Measurements from ENCODE around the gene SPTB. TPM values are rescaled to one million over a fixed set of nuclear protein-coding genes. Genes with fewer than 3 reads are reported as not detected.

Gene SPTB
- total and polyA plus RNA-seq, 10 donors, result 0.06 to 20.9 (median 3.9) TPM

DNA sequence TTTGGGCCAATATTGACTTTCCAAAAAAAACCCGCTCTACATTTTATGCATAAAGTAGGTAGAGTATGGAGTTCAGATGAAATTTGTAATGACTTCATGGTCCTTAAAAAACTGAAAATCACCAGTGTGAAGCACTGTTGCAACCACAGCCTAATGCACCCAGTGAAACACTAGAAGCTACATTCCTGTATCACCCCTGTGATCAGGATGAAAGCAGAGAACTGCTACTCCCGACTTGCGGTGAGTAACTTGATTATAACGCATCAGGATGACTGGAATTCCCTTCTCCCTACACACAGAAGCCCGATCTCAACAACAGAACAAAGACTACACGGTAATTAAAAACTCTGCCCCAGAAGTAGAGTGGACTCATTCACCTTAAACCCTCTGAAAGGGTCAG lies 33.8 kb downstream of the SPTB start:
- Histone ChIP-seq H3K36me3 (no peaks in the 10 kb centered on the region), H3K4me1 (no peaks in the 10 kb centered on the region), H3K4me3 (no peak overlapping the region), H3K27ac (no peak overlapping the region), H3K9me3 (no peaks in the 10 kb centered on the region), H3K27me3 (replicated peaks in 1 of 7) (peaks cover 0 to 49% (median 0%) of the 10 kb centered on the region in 7 donors)
- 69 to 76% (median 75%) methylated on average over 6 of the region's 6 CpGs for WGBS, 5 donors
- intact Hi-C loops (cut with DNase I; ENCODE audit: low total_unique reads), result no loop called here
- no peak for DNase-seq
- TF ChIP-seq POLR2A (IDR thresholded peaks at IDR 0.05) (no peak), POLR2AphosphoS5 (IDR thresholded peaks at IDR 0.05) (no peak)
- TF ChIP-seq, protein P1, sequence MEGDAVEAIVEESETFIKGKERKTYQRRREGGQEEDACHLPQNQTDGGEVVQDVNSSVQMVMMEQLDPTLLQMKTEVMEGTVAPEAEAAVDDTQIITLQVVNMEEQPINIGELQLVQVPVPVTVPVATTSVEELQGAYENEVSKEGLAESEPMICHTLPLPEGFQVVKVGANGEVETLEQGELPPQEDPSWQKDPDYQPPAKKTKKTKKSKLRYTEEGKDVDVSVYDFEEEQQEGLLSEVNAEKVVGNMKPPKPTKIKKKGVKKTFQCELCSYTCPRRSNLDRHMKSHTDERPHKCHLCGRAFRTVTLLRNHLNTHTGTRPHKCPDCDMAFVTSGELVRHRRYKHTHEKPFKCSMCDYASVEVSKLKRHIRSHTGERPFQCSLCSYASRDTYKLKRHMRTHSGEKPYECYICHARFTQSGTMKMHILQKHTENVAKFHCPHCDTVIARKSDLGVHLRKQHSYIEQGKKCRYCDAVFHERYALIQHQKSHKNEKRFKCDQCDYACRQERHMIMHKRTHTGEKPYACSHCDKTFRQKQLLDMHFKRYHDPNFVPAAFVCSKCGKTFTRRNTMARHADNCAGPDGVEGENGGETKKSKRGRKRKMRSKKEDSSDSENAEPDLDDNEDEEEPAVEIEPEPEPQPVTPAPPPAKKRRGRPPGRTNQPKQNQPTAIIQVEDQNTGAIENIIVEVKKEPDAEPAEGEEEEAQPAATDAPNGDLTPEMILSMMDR (IDR thresholded peaks at IDR 0.05 in 8 of 11, conservative IDR thresholded peaks at IDR 0.05 in 3 of 11), result no peak

GRCh38 chr14:64844969-64845536 lies 34.7 kb downstream of the SPTB start:
- TF ChIP-seq, protein P1 (IDR thresholded peaks at IDR 0.05 in 8 of 11, conservative IDR thresholded peaks at IDR 0.05 in 3 of 11), result no peak
- TF ChIP-seq POLR2AphosphoS5 (IDR thresholded peaks at IDR 0.05) (no peak), POLR2A (IDR thresholded peaks at IDR 0.05) (no peak)
- H3K4me1 ChIP-seq, result no peaks in the 10 kb centered on the region
- H3K27ac ChIP-seq, result no peak overlapping the region
- H3K9me3 ChIP-seq, result no peaks in the 10 kb centered on the region
- peaks cover 0 to 44% (median 0%) of the 10 kb centered on the region in 7 donors for H3K27me3 ChIP-seq (replicated peaks in 1 of 7)
- no peak overlapping the region for H3K4me3 ChIP-seq
- no peak for DNase-seq
- H3K36me3 ChIP-seq, result no peaks in the 10 kb centered on the region
- WGBS, 5 donors, result 88 to 100% (median 92%) methylated on average over 3 of the region's 3 CpGs
- intact Hi-C loops (cut with DNase I; ENCODE audit: low total_unique reads), result no loop called here

- no peaks in the 10 kb centered on the region for H3K36me3 ChIP-seq
- H3K4me3 ChIP-seq, result no peak overlapping the region
- DNase-seq, result no peak
- intact Hi-C loops (cut with DNase I; ENCODE audit: low total_unique reads), result no loop called here
- H3K9me3 ChIP-seq, result peaks cover 0 to under 1% (median 0%) of the 10 kb centered on the region in 8 donors
- peaks cover 0 to 41% (median 0%) of the 10 kb centered on the region in 7 donors for H3K27me3 ChIP-seq (replicated peaks in 1 of 7)
- no peaks in the 10 kb centered on the region for H3K4me1 ChIP-seq
- TF ChIP-seq, protein P1 (IDR thresholded peaks at IDR 0.05 in 8 of 11, conservative IDR thresholded peaks at IDR 0.05 in 3 of 11), result no peak
- TF ChIP-seq POLR2AphosphoS5 (IDR thresholded peaks at IDR 0.05) (no peak), POLR2A (IDR thresholded peaks at IDR 0.05) (no peak)
- 54 to 70% (median 62%) methylated on average over 2 of the region's 2 CpGs for WGBS, 5 donors
- H3K27ac ChIP-seq, result no peak overlapping the region
Observed at GRCh38 chr14:64844272-64844671, 35.4 kb downstream of the SPTB start.

DNA sequence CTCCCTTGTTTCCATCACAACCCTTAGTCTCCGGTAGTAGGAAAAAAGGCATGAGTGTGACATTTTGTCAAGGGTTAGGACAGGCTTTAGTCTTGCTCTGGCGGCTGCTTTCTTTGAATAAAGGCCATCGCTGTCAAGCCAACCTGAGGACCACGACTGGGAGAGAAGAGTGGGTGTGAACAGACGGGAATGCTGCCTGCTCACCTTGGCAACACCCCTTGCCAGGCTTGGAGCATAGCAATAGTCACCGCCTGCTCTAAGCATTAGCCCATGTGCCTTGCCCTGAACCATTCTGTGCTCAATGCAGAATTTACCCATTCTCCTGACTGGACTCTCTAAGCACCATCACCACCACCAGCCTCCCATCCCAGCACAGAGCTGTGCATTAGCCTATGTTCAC lies 36.2 kb downstream of the SPTB start:
- intact Hi-C loops (cut with DNase I; ENCODE audit: low total_unique reads), result no loop called here
- WGBS, 5 donors, result 77 to 94% (median 86%) methylated on average over 6 of the region's 6 CpGs
- TF ChIP-seq POLR2AphosphoS5 (IDR thresholded peaks at IDR 0.05) (no peak), POLR2A (IDR thresholded peaks at IDR 0.05) (no peak)
- TF ChIP-seq, protein P1 (IDR thresholded peaks at IDR 0.05 in 8 of 11, conservative IDR thresholded peaks at IDR 0.05 in 3 of 11), result no peak

More for the DNA sequence above, 36.2 kb downstream of the SPTB start:
- no peaks in the 10 kb centered on the region for H3K36me3 ChIP-seq
- no peak for DNase-seq
- H3K4me3 ChIP-seq, result no peak overlapping the region
- H3K27ac ChIP-seq, result no peak overlapping the region
- peaks cover 0 to 48% (median 0%) of the 10 kb centered on the region in 7 donors for H3K27me3 ChIP-seq (replicated peaks in 1 of 7)
- no peaks in the 10 kb centered on the region for H3K4me1 ChIP-seq
- H3K9me3 ChIP-seq, result peaks cover 0 to 7% (median 0%) of the 10 kb centered on the region in 8 donors
